ENCODE data around the gene ADORA1. TPM values are rescaled to one million over a fixed set of nuclear protein-coding genes. Genes with fewer than 3 reads are reported as not detected.
A peak's percentile ranks its signal among the peaks of the same experiment; 100 is the strongest.

Gene ADORA1
- polyA plus RNA-seq, 1 of the 3 experiments (the other 2 are of a cell fraction), result 4.8 TPM

GRCh38 chr1:203196371-203196770, 68.8 kb downstream of the ADORA1 start:
- Histone ChIP-seq H3F3A (replicated peaks; ENCODE audit: insufficient read depth) (no peaks in the 10 kb centered on the region), H3K4me1 (ENCODE audit: control insufficient read depth in 1 of 2, insufficient read depth in 2 of 2, low read depth in 1 of 2, low read length in 1 of 2) (no peaks in the 10 kb centered on the region), H2AFZ (ENCODE audit: low read depth) (no peak overlapping the region), H3K36me3 (replicated peaks in 1 of 2; ENCODE audit: control insufficient read depth in 1 of 2, insufficient read depth in 2 of 2, low read length in 1 of 2) (no peaks in the 10 kb centered on the region), H4K20me1 (ENCODE audit: insufficient read depth) (no peaks in the 10 kb centered on the region), H3K27ac (ENCODE audit: low read depth in 2 of 2, low read length in 1 of 2) (no peak overlapping the region), H3K9me2 (no peaks in the 10 kb centered on the region), H3K4me3 (ENCODE audit: low read depth in 2 of 2, low read length in 1 of 2) (no peak overlapping the region), H3K79me2 (ENCODE audit: insufficient read depth) (no peaks in the 10 kb centered on the region), H3K4me2 (no peak overlapping the region), H3K9me3 (no peaks in the 10 kb centered on the region), H3K27me3 (ENCODE audit: insufficient read depth) (0 out of 2 replicates have a peak, but pooled peaks cover 9% of the 10 kb centered on the region), H3K9ac (no peak overlapping the region)
- ChIA-PET POLR2A (no interaction called here), CTCF (interaction anchor here (1.0 to 1.2 kb wide), 2 partner anchors 20 to 78 kb away, joined by 3 read pairs; no protein-coding TSS in a partner anchor)
- TF ChIP-seq CTCF (IDR thresholded peaks at IDR 0.05), result 0 out of 2 replicates have a peak, but pooled peaks have one; percentile 9
- TF ChIP-seq MXI1 (IDR thresholded peaks at IDR 0.05; ENCODE audit: low read depth, low read length), result no peak
- no peak for DNase-seq
- WGBS (ENCODE audit: low lambda C conversion rate), result 60% methylated on average over 1 of the region's 3 CpGs

GRCh38 chr1:203197625-203198024, 70.1 kb downstream of the ADORA1 start:
- Histone ChIP-seq H3K9me3 (no peaks in the 10 kb centered on the region), H3K4me3 (ENCODE audit: low read depth in 2 of 2, low read length in 1 of 2) (no peak overlapping the region), H4K20me1 (ENCODE audit: insufficient read depth) (no peaks in the 10 kb centered on the region), H3K9me2 (no peaks in the 10 kb centered on the region), H3K4me2 (no peak overlapping the region), H2AFZ (ENCODE audit: low read depth) (no peak overlapping the region), H3K36me3 (replicated peaks in 1 of 2; ENCODE audit: control insufficient read depth in 1 of 2, insufficient read depth in 2 of 2, low read length in 1 of 2) (no peaks in the 10 kb centered on the region), H3K27ac (ENCODE audit: low read depth in 2 of 2, low read length in 1 of 2) (no peak overlapping the region), H3K4me1 (ENCODE audit: control insufficient read depth in 1 of 2, insufficient read depth in 2 of 2, low read depth in 1 of 2, low read length in 1 of 2) (no peaks in the 10 kb centered on the region), H3K27me3 (ENCODE audit: insufficient read depth) (peaks cover 9% of the 10 kb centered on the region; the same call in 1 of the 2 replicates), H3K79me2 (ENCODE audit: insufficient read depth) (no peaks in the 10 kb centered on the region), H3F3A (replicated peaks; ENCODE audit: insufficient read depth) (no peaks in the 10 kb centered on the region), H3K9ac (no peak overlapping the region)
- TF ChIP-seq RFX5 (IDR thresholded peaks at IDR 0.05; ENCODE audit: low read length), result no peak
- TF ChIP-seq SMC3 (IDR thresholded peaks at IDR 0.05; ENCODE audit: low read depth, low read length), result no peak
- no peak for TF ChIP-seq REST (IDR thresholded peaks at IDR 0.05; ENCODE audit: low read depth, low read length)
- no peak for TF ChIP-seq POLR2AphosphoS5 (IDR thresholded peaks at IDR 0.05; ENCODE audit: low read depth, low read length)
- peak; percentile 34; the same call in 1 of the 2 replicates for TF ChIP-seq JUND (IDR thresholded peaks at IDR 0.05)
- peak; percentile 54 for TF ChIP-seq FOSL2 (IDR thresholded peaks at IDR 0.05; ENCODE audit: borderline replicate concordance, low read depth)
- no peak for TF ChIP-seq NFIC (IDR thresholded peaks at IDR 0.05; ENCODE audit: borderline replicate concordance)
- no peak for TF ChIP-seq EZH2phosphoT487 (IDR thresholded peaks at IDR 0.05; ENCODE audit: borderline replicate concordance, low read depth)
- TF ChIP-seq TCF12 (IDR thresholded peaks at IDR 0.05), result peak; percentile 31; the same call in 1 of the 2 replicates
- 0 out of 2 replicates have a peak, but pooled peaks have one; percentile 11 for TF ChIP-seq MAX (IDR thresholded peaks at IDR 0.05; ENCODE audit: low read depth)
- peak; percentile 47; the same call in 1 of the 2 replicates for TF ChIP-seq USF1 (IDR thresholded peaks at IDR 0.05; ENCODE audit: borderline replicate concordance, low read depth)
- CTCF ChIA-PET, result no interaction called here
- POLR2A ChIA-PET, result no interaction called here
- 25% methylated on average over 3 of the region's 3 CpGs for whole genome bisulfite sequencing (ENCODE audit: low lambda C conversion rate)
- DNase-seq, result no peak

Measured in SK-N-SH (cell line).